Measurements from ENCODE around the gene PRSS1.
A peak's percentile ranks its signal among the peaks of the same experiment; 100 is the strongest.
"Not testable (repeated sequence)": the region's sequence is repeated elsewhere in the genome, so short reads cannot be mapped to it uniquely, and the experiment has no call there.

PRSS1 gene

DNA sequence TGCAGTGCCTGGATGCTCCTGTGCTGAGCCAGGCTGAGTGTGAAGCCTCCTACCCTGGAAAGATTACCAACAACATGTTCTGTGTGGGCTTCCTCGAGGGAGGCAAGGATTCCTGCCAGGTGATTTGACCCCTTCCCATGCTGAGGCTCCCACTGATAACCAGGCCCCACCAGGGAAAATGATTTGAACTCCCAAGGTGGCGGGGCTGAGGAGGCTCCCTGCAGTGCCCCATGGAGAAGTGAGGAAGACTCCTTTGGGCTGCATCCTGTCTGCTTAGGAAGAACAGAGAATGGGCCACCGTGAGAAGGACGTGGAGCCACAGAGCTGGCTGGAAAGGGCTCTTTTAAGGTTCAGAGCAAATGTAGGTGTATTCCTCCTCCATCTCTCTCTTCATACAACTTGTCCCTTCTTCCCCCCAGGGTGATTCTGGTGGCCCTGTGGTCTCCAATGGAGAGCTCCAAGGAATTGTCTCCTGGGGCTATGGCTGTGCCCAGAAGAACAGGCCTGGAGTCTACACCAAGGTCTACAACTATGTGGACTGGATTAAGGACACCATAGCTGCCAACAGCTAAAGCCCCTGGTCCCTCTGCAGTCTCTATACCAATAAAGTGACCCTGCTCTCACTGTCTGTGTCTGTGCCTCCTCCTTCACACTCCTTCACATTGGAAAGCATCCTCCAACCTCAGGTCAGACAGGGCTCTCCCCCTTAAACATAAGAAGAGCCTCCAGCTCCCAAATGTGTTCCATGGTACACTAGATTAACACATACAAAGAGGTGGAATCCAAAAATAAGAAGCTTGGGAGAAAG, 24.9 kb downstream of the PRSS1 start:
- TF ChIP-seq, protein P1, sequence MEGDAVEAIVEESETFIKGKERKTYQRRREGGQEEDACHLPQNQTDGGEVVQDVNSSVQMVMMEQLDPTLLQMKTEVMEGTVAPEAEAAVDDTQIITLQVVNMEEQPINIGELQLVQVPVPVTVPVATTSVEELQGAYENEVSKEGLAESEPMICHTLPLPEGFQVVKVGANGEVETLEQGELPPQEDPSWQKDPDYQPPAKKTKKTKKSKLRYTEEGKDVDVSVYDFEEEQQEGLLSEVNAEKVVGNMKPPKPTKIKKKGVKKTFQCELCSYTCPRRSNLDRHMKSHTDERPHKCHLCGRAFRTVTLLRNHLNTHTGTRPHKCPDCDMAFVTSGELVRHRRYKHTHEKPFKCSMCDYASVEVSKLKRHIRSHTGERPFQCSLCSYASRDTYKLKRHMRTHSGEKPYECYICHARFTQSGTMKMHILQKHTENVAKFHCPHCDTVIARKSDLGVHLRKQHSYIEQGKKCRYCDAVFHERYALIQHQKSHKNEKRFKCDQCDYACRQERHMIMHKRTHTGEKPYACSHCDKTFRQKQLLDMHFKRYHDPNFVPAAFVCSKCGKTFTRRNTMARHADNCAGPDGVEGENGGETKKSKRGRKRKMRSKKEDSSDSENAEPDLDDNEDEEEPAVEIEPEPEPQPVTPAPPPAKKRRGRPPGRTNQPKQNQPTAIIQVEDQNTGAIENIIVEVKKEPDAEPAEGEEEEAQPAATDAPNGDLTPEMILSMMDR (IDR thresholded peaks at IDR 0.05; ENCODE audit: low read depth, low read length) = no peak
- no peak for DNase-seq (ENCODE audit: low read depth in 2 of 2)
- no peak overlapping the region for H3K4me3 ChIP-seq (replicated peaks in 1 of 2; ENCODE audit: low read depth in 2 of 2, low read length in 2 of 2)

DNA sequence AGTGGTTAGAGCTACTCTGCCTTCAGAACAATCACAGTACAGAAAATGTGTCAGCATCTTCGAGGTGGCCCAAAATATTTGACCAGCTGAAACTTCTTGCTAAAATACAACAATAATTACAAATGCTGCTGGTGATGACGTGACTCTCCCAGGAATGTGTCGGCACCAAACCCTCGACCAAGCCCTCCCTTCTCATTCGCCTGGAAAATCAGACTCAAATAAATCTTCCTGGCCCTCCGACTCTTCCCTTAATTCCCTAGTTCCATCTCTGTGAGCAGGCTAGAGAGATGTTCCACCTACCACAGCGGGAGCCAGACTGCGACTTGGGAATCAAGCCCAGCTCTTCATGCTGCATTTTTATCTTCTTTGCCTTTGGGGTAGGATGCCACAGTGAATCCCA, 25.6 kb downstream of the PRSS1 start:
- peak in 1 of 2 donors; percentile 30 for DNase-seq (ENCODE audit: low read depth in 2 of 2)
- TF ChIP-seq, protein P1 (IDR thresholded peaks at IDR 0.05; ENCODE audit: low read depth, low read length) = no peak
- no peak overlapping the region for H3K4me3 ChIP-seq (replicated peaks in 1 of 2; ENCODE audit: low read depth in 2 of 2, low read length in 2 of 2)

DNA sequence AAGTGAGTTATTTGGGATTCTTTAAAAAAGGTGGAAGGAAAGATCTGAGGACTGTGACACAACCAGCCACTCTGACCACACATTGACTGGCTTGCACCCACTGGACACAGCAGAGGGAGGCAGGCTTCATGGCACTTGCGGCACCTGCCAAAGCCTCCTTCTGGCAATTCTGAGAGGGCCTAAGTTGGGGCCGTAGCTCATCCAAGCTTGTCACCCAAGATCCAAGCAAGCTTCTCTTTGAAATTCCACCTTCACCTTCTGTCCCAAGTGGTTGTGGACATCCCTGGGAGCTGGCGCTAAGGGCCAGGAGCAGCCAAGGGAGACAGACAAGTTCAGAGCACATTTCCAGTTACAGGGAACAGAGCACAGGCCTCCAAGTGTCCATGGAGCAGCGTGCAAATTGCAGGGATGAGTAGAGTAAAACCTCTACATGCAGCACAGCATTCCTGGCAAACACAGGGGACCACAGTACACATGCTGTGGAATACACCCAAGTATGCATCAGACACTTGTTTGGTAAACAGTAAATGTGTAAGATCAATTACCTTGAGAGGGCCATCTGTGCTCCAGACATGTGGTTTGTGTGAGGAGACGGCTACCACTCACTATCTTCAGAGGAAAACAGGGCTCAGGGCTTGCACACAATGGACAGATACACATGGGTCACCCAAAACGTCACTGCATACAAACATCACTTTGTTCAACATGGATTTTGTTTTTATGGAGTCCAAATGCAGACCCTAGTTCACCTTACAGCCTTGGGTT, 26.3 kb downstream of the PRSS1 start:
- not testable (repeated sequence) for H3K4me3 ChIP-seq (replicated peaks in 1 of 2; ENCODE audit: low read depth in 2 of 2, low read length in 2 of 2); DNase-seq (ENCODE audit: low read depth in 2 of 2)

DNA sequence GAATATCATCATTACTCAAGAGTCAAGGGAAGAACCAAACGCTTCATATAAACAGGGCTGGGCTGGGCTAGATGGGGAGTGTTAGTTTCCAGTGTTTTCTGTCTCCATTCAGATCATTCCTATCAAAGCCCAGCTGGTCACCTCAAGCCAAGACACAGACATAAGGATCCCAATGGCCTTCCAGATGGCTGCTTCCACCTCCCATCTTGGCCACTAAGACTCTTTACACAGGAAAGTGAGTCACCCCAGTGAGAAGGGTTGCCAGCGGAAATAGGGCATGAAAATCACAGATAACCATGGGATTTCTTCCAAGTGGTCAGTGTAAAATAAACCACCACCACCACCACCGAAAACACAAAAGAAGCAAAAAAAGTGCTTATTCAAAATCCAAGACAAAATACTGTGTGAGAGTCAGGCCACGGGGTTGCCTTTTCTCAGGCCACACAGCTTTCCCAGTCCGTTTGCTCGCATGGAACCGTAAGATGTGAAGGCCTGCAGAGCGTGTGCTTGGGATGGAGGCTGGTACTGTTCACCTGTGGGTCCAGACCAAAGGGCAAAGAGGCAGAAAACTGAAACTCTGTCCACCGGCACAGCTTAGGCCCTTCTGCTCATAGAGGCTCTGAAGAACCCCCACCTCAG, 27.1 kb downstream of the PRSS1 start:
- no peak overlapping the region for H3K4me3 ChIP-seq (replicated peaks in 1 of 2; ENCODE audit: low read depth in 2 of 2, low read length in 2 of 2)
- TF ChIP-seq, protein P1 (IDR thresholded peaks at IDR 0.05; ENCODE audit: low read depth, low read length) = no peak
- peak; percentile 67 to 82 for DNase-seq (ENCODE audit: low read depth in 2 of 2)

- not testable (repeated sequence) for DNase-seq (ENCODE audit: low read depth in 2 of 2); H3K4me3 ChIP-seq (replicated peaks in 1 of 2; ENCODE audit: low read depth in 2 of 2, low read length in 2 of 2)
These were observed 27.6 kb downstream of the PRSS1 start for GRCh38 chr7:142776845-142777225.

DNA sequence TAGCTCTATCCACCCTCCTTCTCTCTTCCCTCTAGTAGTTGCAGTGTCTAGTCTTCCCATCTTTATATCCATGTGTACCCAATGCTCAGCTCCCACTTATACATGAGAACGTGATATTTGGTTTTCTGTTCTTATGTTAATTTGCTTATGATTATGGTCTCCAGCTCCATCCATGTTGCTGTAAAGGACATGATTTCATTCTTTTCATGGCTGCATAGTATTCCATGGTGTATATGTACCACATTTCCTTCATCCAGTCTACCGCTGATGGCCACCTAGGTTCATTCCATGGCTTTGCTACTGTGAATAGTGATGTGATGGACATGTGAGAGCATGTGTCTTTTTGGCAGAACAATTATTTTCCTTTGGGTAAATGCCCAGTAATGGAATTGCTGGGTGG, 28.0 kb downstream of the PRSS1 start:
- TF ChIP-seq, protein P1 (IDR thresholded peaks at IDR 0.05; ENCODE audit: low read depth, low read length) = no peak
- H3K4me3 ChIP-seq (replicated peaks in 1 of 2; ENCODE audit: low read depth in 2 of 2, low read length in 2 of 2) = no peak overlapping the region
- no peak for DNase-seq (ENCODE audit: low read depth in 2 of 2)

GRCh38 chr7:142782922-142783900, 33.9 kb downstream of the PRSS1 start:
- TF ChIP-seq, protein P1 (IDR thresholded peaks at IDR 0.05; ENCODE audit: low read depth, low read length) = peak; percentile 96
- peak; percentile 95 for DNase-seq (ENCODE audit: low read depth in 2 of 2)
- H3K4me3 ChIP-seq (replicated peaks in 1 of 2; ENCODE audit: low read depth in 2 of 2, low read length in 2 of 2) = peak overlapping the region; percentile 28 to 40
